PFSK-1 (cell line): Measurements from ENCODE around the gene TMEM63C.

Experiments
- POLR2AphosphoS5 ChIP-seq: IDR thresholded peaks from 2 replicates; pipeline ENCODE4 v1.6.1; 2012; ENCODE audit warnings: low read depth, mild to moderate bottlenecking, control low read depth, low read length, moderate library complexity
- TF ChIP-seq, protein P1 (sequence below), 2 experiments: IDR thresholded peaks; 2 replicates each; pipeline versions ENCODE4 v1.6.1 to v1.8.0; 2011 to 2012; ENCODE audit warnings: low read depth in 2 of 2, low read length in 2 of 2, control low read depth in 1 of 2, inconsistent platforms in 1 of 2, mild to moderate bottlenecking in 1 of 2, moderate library complexity in 1 of 2; ENCODE audit not compliant: insufficient read depth in 1 of 2

DNA sequence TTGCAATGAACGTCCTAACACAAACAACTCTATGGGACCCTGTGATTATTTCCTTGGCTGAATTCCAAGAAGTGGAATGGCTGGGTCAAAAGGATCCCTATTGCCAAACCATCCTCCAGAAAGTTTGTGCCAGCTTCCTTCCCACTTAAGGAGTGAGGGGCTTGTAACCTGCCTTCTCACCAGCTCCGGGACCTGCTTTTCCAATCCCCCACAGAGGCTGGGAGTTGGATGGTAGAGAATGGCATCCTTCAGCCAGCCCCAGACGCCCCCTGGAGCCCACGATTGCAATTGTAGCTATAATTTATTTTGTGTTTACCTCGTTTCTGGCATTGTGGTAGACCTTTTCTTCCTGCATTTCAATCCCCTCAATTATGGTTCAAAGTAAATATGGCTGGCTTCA lies 30.4 kb upstream of the TMEM63C start:
- TF ChIP-seq, protein P1, sequence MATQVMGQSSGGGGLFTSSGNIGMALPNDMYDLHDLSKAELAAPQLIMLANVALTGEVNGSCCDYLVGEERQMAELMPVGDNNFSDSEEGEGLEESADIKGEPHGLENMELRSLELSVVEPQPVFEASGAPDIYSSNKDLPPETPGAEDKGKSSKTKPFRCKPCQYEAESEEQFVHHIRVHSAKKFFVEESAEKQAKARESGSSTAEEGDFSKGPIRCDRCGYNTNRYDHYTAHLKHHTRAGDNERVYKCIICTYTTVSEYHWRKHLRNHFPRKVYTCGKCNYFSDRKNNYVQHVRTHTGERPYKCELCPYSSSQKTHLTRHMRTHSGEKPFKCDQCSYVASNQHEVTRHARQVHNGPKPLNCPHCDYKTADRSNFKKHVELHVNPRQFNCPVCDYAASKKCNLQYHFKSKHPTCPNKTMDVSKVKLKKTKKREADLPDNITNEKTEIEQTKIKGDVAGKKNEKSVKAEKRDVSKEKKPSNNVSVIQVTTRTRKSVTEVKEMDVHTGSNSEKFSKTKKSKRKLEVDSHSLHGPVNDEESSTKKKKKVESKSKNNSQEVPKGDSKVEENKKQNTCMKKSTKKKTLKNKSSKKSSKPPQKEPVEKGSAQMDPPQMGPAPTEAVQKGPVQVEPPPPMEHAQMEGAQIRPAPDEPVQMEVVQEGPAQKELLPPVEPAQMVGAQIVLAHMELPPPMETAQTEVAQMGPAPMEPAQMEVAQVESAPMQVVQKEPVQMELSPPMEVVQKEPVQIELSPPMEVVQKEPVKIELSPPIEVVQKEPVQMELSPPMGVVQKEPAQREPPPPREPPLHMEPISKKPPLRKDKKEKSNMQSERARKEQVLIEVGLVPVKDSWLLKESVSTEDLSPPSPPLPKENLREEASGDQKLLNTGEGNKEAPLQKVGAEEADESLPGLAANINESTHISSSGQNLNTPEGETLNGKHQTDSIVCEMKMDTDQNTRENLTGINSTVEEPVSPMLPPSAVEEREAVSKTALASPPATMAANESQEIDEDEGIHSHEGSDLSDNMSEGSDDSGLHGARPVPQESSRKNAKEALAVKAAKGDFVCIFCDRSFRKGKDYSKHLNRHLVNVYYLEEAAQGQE (IDR thresholded peaks at IDR 0.05; ENCODE audit: insufficient read depth in 1 of 2, low read depth in 2 of 2, low read length in 2 of 2) = no peak
- no peak for TF ChIP-seq POLR2AphosphoS5
